DOHH2 (cell line): Measurements from ENCODE around the gene MACROD1.

Experiments used
- H3F3A ChIP-seq: fragments of 200-600 bp; sonication (generic), shearing (Covaris generic); 2 replicates; pipeline ENCODE4 v1.6.0; 2016; ENCODE audit warnings: antibody characterized with exemption, mild to moderate bottlenecking; ENCODE audit not compliant: control insufficient read depth, insufficient read depth
- H3K27ac ChIP-seq: fragments of 200-600 bp; sonication (generic); 2 replicates; pipeline ENCODE4 v1.5.1; 2014; ENCODE audit warnings: low read depth, mild to moderate bottlenecking, low read length, moderate library complexity
- H3K27me3 ChIP-seq: fragments of 200-600 bp; sonication (generic); 2 replicates; pipeline ENCODE4 v1.6.1; 2014; ENCODE audit warnings: mild to moderate bottlenecking, low read length, mixed read lengths; ENCODE audit not compliant: control insufficient read depth
- H3K36me3 ChIP-seq: fragments of 200-600 bp; sonication (generic); 2 replicates; pipeline ENCODE4 v1.6.1; 2014; ENCODE audit warnings: mild to moderate bottlenecking, low read length, moderate library complexity, mixed read lengths; ENCODE audit not compliant: control insufficient read depth
- H3K4me1 ChIP-seq: fragments of 200-600 bp; sonication (generic); 2 replicates; pipeline ENCODE4 v1.6.1; 2014; ENCODE audit warnings: mild to moderate bottlenecking, low read length, mixed read lengths; ENCODE audit not compliant: control insufficient read depth
- H3K4me2 ChIP-seq: fragments of 200-600 bp; sonication (generic); 2 replicates; pipeline ENCODE4 v1.6.0; 2014; ENCODE audit warnings: mild to moderate bottlenecking, low read length, moderate library complexity
- H3K4me3 ChIP-seq: fragments of 200-600 bp; sonication (generic); 2 replicates; pipeline ENCODE4 v1.5.1; 2014; ENCODE audit warnings: mild to moderate bottlenecking, low read length, mixed read lengths
- H3K79me2 ChIP-seq: fragments of 200-600 bp; sonication (generic); 2 replicates; pipeline ENCODE4 v1.6.1; 2014; ENCODE audit warnings: mild to moderate bottlenecking, low read length, mixed read lengths; ENCODE audit not compliant: control insufficient read depth
- H3K9me2 ChIP-seq: fragments of 200-600 bp; sonication (generic); replicated peaks from 2 replicates; pipeline ENCODE4 v1.6.1; 2014; ENCODE audit warnings: mild to moderate bottlenecking, low read length, mixed read lengths; ENCODE audit not compliant: control insufficient read depth
- H3K9me3 ChIP-seq: fragments of 200-600 bp; sonication (generic); 2 replicates; pipeline ENCODE4 v1.6.1; 2014; ENCODE audit warnings: antibody characterized with exemption, low read length, mixed read lengths; ENCODE audit not compliant: control insufficient read depth, insufficient read depth
- H4K20me1 ChIP-seq: fragments of 200-600 bp; sonication (generic); 2 replicates; pipeline ENCODE4 v1.6.0; 2014; ENCODE audit warnings: low read depth, mild to moderate bottlenecking, antibody characterized with exemption, low read length, moderate library complexity; ENCODE audit not compliant: control insufficient read depth, insufficient read depth
- EZH2phosphoT487 ChIP-seq: fragments of 200-600 bp; sonication (generic); IDR thresholded peaks from 2 replicates; pipeline ENCODE4 v1.6.1; 2017; ENCODE audit warnings: borderline replicate concordance, mild to moderate bottlenecking, antibody characterized with exemption, low read length, moderate library complexity, mixed read lengths
- TF ChIP-seq, protein P1 (sequence below): fragments of 200-600 bp; sonication (generic); IDR thresholded peaks from one replicate; pipeline ENCODE4 v1.5.1; 2014; ENCODE audit warnings: antibody characterized with exemption, mild to moderate bottlenecking, low read depth, low read length; ENCODE audit not compliant: poor library complexity, severe bottlenecking

Gene MACROD1

DNA sequence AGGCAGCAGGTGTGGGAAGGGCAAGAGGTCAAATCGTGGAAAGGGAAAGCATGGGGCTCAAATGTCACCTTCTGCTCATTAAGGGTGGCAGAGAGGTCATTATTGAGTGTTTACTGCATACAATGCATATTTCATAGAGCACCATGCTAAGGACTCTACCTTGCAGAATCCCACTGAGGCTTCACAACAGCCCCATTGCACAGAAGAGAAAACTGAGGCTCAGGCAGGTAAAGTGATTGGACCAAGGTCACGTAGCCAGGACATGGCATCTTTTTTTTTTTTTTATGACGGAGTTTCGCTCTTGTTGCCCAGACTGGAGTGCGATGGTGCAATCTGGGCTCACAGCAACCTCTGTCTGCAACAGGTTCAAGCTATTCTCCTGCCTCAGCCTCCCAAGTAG lies 122.4 kb downstream of the MACROD1 start:
- Histone ChIP-seq H3K4me3 (no peak overlapping the region), H3K79me2 (no peaks in the 10 kb centered on the region), H3K9me2 (no peaks in the 10 kb centered on the region), H3K9me3 (no peaks in the 10 kb centered on the region), H3K4me1 (no peaks in the 10 kb centered on the region), H3K27ac (no peak overlapping the region), H3K36me3 (no peaks in the 10 kb centered on the region), H4K20me1 (no peaks in the 10 kb centered on the region; the same call in 1 of the 2 replicates), H3F3A (no peaks in the 10 kb centered on the region), H3K4me2 (no peak overlapping the region), H3K27me3 (no peaks in the 10 kb centered on the region)
- no peak for TF ChIP-seq EZH2phosphoT487
- TF ChIP-seq, protein P1, sequence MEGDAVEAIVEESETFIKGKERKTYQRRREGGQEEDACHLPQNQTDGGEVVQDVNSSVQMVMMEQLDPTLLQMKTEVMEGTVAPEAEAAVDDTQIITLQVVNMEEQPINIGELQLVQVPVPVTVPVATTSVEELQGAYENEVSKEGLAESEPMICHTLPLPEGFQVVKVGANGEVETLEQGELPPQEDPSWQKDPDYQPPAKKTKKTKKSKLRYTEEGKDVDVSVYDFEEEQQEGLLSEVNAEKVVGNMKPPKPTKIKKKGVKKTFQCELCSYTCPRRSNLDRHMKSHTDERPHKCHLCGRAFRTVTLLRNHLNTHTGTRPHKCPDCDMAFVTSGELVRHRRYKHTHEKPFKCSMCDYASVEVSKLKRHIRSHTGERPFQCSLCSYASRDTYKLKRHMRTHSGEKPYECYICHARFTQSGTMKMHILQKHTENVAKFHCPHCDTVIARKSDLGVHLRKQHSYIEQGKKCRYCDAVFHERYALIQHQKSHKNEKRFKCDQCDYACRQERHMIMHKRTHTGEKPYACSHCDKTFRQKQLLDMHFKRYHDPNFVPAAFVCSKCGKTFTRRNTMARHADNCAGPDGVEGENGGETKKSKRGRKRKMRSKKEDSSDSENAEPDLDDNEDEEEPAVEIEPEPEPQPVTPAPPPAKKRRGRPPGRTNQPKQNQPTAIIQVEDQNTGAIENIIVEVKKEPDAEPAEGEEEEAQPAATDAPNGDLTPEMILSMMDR, result no peak

DNA sequence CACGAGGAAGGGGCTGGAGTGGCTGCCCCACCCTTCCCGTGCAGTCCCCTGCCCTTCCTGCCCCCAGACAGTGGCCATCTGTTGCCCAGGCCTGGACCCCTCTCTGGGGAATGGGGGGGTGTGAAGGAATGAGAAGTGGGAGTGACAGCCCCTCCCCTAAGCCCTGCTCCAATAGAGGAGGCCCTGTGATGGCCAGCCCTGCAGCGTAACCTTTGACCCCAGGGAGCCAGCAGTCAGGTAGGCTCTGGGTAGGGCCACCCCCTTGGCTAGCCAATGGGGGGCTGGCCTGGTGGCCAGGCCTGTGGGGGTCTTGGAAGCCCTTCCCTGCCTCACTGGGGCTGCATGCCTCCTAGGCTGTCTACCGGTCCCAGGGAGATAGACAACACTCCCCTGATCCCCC lies 123.6 kb downstream of the MACROD1 start:
- H4K20me1 ChIP-seq, result no peaks in the 10 kb centered on the region; the same call in 1 of the 2 replicates
- no peak overlapping the region for H3K4me2 ChIP-seq
- H3K4me1 ChIP-seq, result no peaks in the 10 kb centered on the region
- no peaks in the 10 kb centered on the region for H3F3A ChIP-seq
- no peaks in the 10 kb centered on the region for H3K36me3 ChIP-seq
- no peaks in the 10 kb centered on the region for H3K9me3 ChIP-seq
- peaks cover 12% of the 10 kb centered on the region for H3K27me3 ChIP-seq
- no peak overlapping the region for H3K27ac ChIP-seq
- TF ChIP-seq EZH2phosphoT487, result no peak
- TF ChIP-seq, protein P1, result no peak
- H3K4me3 ChIP-seq, result no peak overlapping the region
- H3K9me2 ChIP-seq, result no peaks in the 10 kb centered on the region
- no peaks in the 10 kb centered on the region for H3K79me2 ChIP-seq

DNA sequence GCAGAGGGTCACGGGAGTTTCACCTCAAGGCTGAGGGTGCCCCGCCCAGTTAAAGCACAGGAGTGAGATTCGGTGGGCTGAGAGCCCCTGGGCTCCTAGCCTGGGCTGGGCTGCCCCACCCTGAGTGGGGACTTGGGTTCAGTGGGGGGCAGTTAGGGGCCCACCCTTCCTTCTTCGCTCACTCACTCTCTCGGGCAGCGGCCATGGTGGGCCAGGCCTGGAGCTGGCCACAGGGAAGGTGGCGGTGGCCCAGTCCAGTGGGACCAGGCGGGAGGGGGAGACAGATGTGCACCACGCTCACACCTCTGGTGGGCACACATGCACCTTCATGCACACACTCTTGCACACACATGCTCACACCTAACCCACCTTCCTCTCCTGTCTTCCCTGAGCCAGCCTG lies 124.1 kb downstream of the MACROD1 start:
- H3K27me3 ChIP-seq, result peaks cover 17% of the 10 kb centered on the region
- no peak overlapping the region for H3K4me2 ChIP-seq
- no peaks in the 10 kb centered on the region; the same call in 1 of the 2 replicates for H4K20me1 ChIP-seq
- H3F3A ChIP-seq, result no peaks in the 10 kb centered on the region
- H3K4me1 ChIP-seq, result no peaks in the 10 kb centered on the region
- no peaks in the 10 kb centered on the region for H3K36me3 ChIP-seq
- no peaks in the 10 kb centered on the region for H3K79me2 ChIP-seq
- TF ChIP-seq EZH2phosphoT487, result no peak
- TF ChIP-seq, protein P1, result no peak
- no peaks in the 10 kb centered on the region for H3K9me2 ChIP-seq
- H3K4me3 ChIP-seq, result no peak overlapping the region
- no peak overlapping the region for H3K27ac ChIP-seq
- no peaks in the 10 kb centered on the region for H3K9me3 ChIP-seq
